WERI-Rb-1 (cell line): ENCODE measurements around the gene DLL1.

Source experiments
- DNase-seq: peaks from one replicate; pipeline ENCODE4 v3.0.0-alpha.2; 2020
- H3K27ac ChIP-seq: fragments of 250-450 bp; sonication (Bioruptor Pico); 2 replicates; pipeline ENCODE4 v1.5.1; 2020; ENCODE audit warnings: mild to moderate bottlenecking, moderate library complexity
- H3K27me3 ChIP-seq: fragments of 250-450 bp; sonication (Bioruptor Pico); 2 replicates; pipeline ENCODE4 v1.5.1; 2021; ENCODE audit warnings: mild to moderate bottlenecking, low read depth, moderate library complexity; ENCODE audit not compliant: insufficient read depth, severe bottlenecking
- H3K36me3 ChIP-seq: fragments of 250-450 bp; sonication (Bioruptor Pico); 2 replicates; pipeline ENCODE4 v1.5.1; 2020; ENCODE audit warnings: mild to moderate bottlenecking, moderate library complexity
- H3K4me3 ChIP-seq: 2 replicates; pipeline ENCODE4 v1.5.1; 2011; ENCODE audit warnings: low read depth, mild to moderate bottlenecking, control low read depth, low read length
- H3K9me3 ChIP-seq: fragments of 250-450 bp; sonication (Bioruptor Pico); 2 replicates; pipeline ENCODE4 v1.5.1; 2021; ENCODE audit warnings: mild to moderate bottlenecking, moderate library complexity; ENCODE audit not compliant: severe bottlenecking
- CTCF ChIP-seq: IDR thresholded peaks from 2 replicates; pipeline ENCODE4 v1.5.1; 2011; ENCODE audit warnings: low read depth, mild to moderate bottlenecking, control low read depth, inconsistent platforms, low read length

Gene DLL1

GRCh38 chr6:170306324-170307079, 15.6 kb upstream of the DLL1 start, which contains the start of gene FAM120B:
Gene FAM120B, plus strand, starts transcription at chr6:170306758. Its CDS starts 10,633 bp downstream, at chr6:170317391.
- peaks cover 3% of the 10 kb centered on the region for H3K36me3 ChIP-seq
- peak; percentile 95 for DNase-seq
- H3K27me3 ChIP-seq: no peaks in the 10 kb centered on the region
- no peaks in the 10 kb centered on the region for H3K9me3 ChIP-seq
- no peak for TF ChIP-seq CTCF
- H3K27ac ChIP-seq: peak within 1 kb of the TSS; percentile 73
- peak within 1 kb of the TSS; percentile 96 for H3K4me3 ChIP-seq

- Histone ChIP-seq H3K27me3 (no peaks in the 10 kb centered on the region), H3K36me3 (peaks cover 3% of the 10 kb centered on the region), H3K9me3 (peaks cover 2% of the 10 kb centered on the region), H3K27ac (peak overlapping the region; percentile 13), H3K4me3 (peak overlapping the region; percentile 96)
- no peak for DNase-seq
- TF ChIP-seq CTCF: no peak
Measured at GRCh38 chr6:170305805-170306323, 15.0 kb upstream of the DLL1 start.

- Histone ChIP-seq H3K4me3 (no peak overlapping the region), H3K27ac (no peak overlapping the region), H3K27me3 (peaks cover 39% of the 10 kb centered on the region), H3K9me3 (peaks cover 6% of the 10 kb centered on the region), H3K36me3 (no peaks in the 10 kb centered on the region)
- no peak for TF ChIP-seq CTCF
- no peak for DNase-seq
Measured at GRCh38 chr6:170301184-170301583, 10.3 kb upstream of the DLL1 start.

GRCh38 chr6:170298688-170299087, 7.8 kb upstream of the DLL1 start:
- Histone ChIP-seq H3K36me3 (no peaks in the 10 kb centered on the region), H3K27ac (no peak overlapping the region), H3K9me3 (peaks cover 6% of the 10 kb centered on the region), H3K4me3 (no peak overlapping the region), H3K27me3 (peaks cover 64% of the 10 kb centered on the region)
- no peak for TF ChIP-seq CTCF
- no peak for DNase-seq

- no peak for TF ChIP-seq CTCF
- Histone ChIP-seq H3K27me3 (peaks cover 73% of the 10 kb centered on the region), H3K9me3 (peaks cover 6% of the 10 kb centered on the region), H3K4me3 (no peak overlapping the region), H3K27ac (no peak overlapping the region), H3K36me3 (no peaks in the 10 kb centered on the region)
- DNase-seq: no peak
Measured at GRCh38 chr6:170297576-170298330, 6.9 kb upstream of the DLL1 start.
